Mesothelial cell of epicardium (in vitro differentiated cells): ENCODE results near the gene LRSAM1. TPM values are rescaled to one million over a fixed set of nuclear protein-coding genes. Genes with fewer than 3 reads are reported as not detected.

ENCODE experiments used
- DNase-seq, 2 experiments: peaks; one replicate each; pipeline ENCODE4 v3.0.0; 2021; ENCODE audit warnings: low spot score in 2 of 2; ENCODE audit not compliant: unreplicated experiment in 2 of 2
- H3K27ac Mint-ChIP-seq: 2 replicates; pipeline ENCODE4 v1.8.0; 2021; ENCODE audit warnings: mixed read lengths
- H3K27me3 Mint-ChIP-seq: 2 replicates; pipeline ENCODE4 v1.8.0; 2021; ENCODE audit warnings: low read depth, mixed read lengths
- H3K36me3 Mint-ChIP-seq: 2 replicates; pipeline ENCODE4 v1.8.0; 2021; ENCODE audit warnings: mixed read lengths
- H3K4me1 Mint-ChIP-seq: 2 replicates; pipeline ENCODE4 v1.8.0; 2021; ENCODE audit warnings: mixed read lengths
- H3K4me3 Mint-ChIP-seq: 2 replicates; pipeline ENCODE4 v1.8.0; 2021; ENCODE audit warnings: mild to moderate bottlenecking, moderate library complexity, mixed read lengths
- H3K9me3 Mint-ChIP-seq: 2 replicates; pipeline ENCODE4 v1.8.0; 2021; ENCODE audit warnings: mixed read lengths
- CTCF ChIP-seq: fragments of 200-600 bp; sonication (generic); IDR thresholded peaks from one replicate; pipeline ENCODE4 v1.5.0; 2021; ENCODE audit warnings: antibody characterized with exemption; ENCODE audit not compliant: unreplicated experiment
- total RNA-seq: library from RNA; stranded (reverse); gene quantifications from 3 replicates; pipeline ENCODE4 v1.2.1, GENCODE V29; 2021

LRSAM1 gene
- total RNA-seq, 1 donor from 2014 or later, result 27.4 TPM

GRCh38 chr9:127503947-127504886 is 52.9 kb downstream of the LRSAM1 start:
- H3K27ac Mint-ChIP-seq, result no peak overlapping the region

GRCh38 chr9:127504887-127505251 is 53.6 kb downstream of the LRSAM1 start:
- H3K4me1 Mint-ChIP-seq, result no peaks in the 10 kb centered on the region
- no peak overlapping the region for H3K27ac Mint-ChIP-seq
- no peak for TF ChIP-seq CTCF

More at GRCh38 chr9:127503947-127504886, 52.9 kb downstream of the LRSAM1 start:
- DNase-seq, result peak; percentile 60 to 84
- peak; percentile 76 for TF ChIP-seq CTCF
- Mint-ChIP-seq H3K9me3 (no peaks in the 10 kb centered on the region), H3K4me1 (no peaks in the 10 kb centered on the region), H3K36me3 (peaks cover 4% of the 10 kb centered on the region), H3K27me3 (no peaks in the 10 kb centered on the region), H3K4me3 (no peak overlapping the region)

GRCh38 chr9:127505396-127506116 is 54.2 kb downstream of the LRSAM1 start:
- Mint-ChIP-seq H3K27me3 (no peaks in the 10 kb centered on the region), H3K27ac (no peak overlapping the region), H3K4me1 (no peaks in the 10 kb centered on the region), H3K9me3 (no peaks in the 10 kb centered on the region), H3K36me3 (peaks cover 4% of the 10 kb centered on the region), H3K4me3 (no peak overlapping the region)
- peak; percentile 23 for TF ChIP-seq CTCF
- no peak for DNase-seq

More at GRCh38 chr9:127504887-127505251, 53.6 kb downstream of the LRSAM1 start:
- Mint-ChIP-seq H3K27me3 (no peaks in the 10 kb centered on the region), H3K9me3 (no peaks in the 10 kb centered on the region), H3K36me3 (peaks cover 4% of the 10 kb centered on the region), H3K4me3 (no peak overlapping the region)
- no peak for DNase-seq

- peak; percentile 7 for TF ChIP-seq CTCF
- no peak for DNase-seq
- Mint-ChIP-seq H3K27me3 (no peaks in the 10 kb centered on the region), H3K4me1 (no peaks in the 10 kb centered on the region), H3K9me3 (no peaks in the 10 kb centered on the region), H3K36me3 (peaks cover 4% of the 10 kb centered on the region), H3K27ac (no peak overlapping the region), H3K4me3 (no peak overlapping the region)
Measured at GRCh38 chr9:127506117-127506813, 55.0 kb downstream of the LRSAM1 start.

GRCh38 chr9:127506814-127507750 is 55.8 kb downstream of the LRSAM1 start:
- TF ChIP-seq CTCF, result no peak
- Mint-ChIP-seq H3K9me3 (no peaks in the 10 kb centered on the region), H3K4me3 (no peak overlapping the region), H3K27me3 (no peaks in the 10 kb centered on the region), H3K36me3 (peaks cover 4% of the 10 kb centered on the region), H3K27ac (no peak overlapping the region), H3K4me1 (no peaks in the 10 kb centered on the region)
- DNase-seq, result no peak
